Regular cardiac myocyte (primary cell): ENCODE data around the gene KCNE5. TPM values are rescaled to one million over a fixed set of nuclear protein-coding genes. Genes with fewer than 3 reads are reported as not detected.

ENCODE experiments used
- total RNA-seq: library from RNA; depleted of rRNA; stranded (reverse); fragments of >200 nt; gene quantifications from 2 replicates; pipeline ENCODE4 v1.2.3, GENCODE V29; 2014

Gene KCNE5, protein sequence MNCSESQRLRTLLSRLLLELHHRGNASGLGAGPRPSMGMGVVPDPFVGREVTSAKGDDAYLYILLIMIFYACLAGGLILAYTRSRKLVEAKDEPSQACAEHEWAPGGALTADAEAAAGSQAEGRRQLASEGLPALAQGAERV
- 0.38 and 0.56 TPM in 2 replicates for total RNA-seq

GRCh38 chrX:109624641-109625616 lies at the start of gene KCNE5:
TSS of gene KCNE5 (minus strand) at chrX:109625172. CDS start at chrX:109625020, 152 bp downstream.

Other genes starting within 250 kb of the KCNE5 start
- under 0.01 and 0.28 TPM in 2 replicates for gene GUCY2F, start 143.1 kb downstream of the KCNE5 start, total RNA-seq
- 9.6 and 12.4 TPM in 2 replicates for gene NXT2, start 88.3 kb downstream of the KCNE5 start, total RNA-seq
- gene ACSL4, start 108.1 kb upstream of the KCNE5 start, total RNA-seq, result 196 and 276 TPM in 2 replicates